Parathyroid adenoma (tissue), 2 donors: ENCODE data around the gene CAPZB.

ENCODE experiments used
- H2AFZ ChIP-seq: fragments of 300-600 bp; sonication (generic); one replicate; pipeline ENCODE4 v1.7.0; 2017; ENCODE audit warnings: antibody characterized with exemption, mild to moderate bottlenecking
- H3K27ac ChIP-seq: fragments of 300-600 bp; sonication (generic); one replicate; pipeline ENCODE4 v1.7.0; 2017
- H3K27me3 ChIP-seq: fragments of 300-600 bp; sonication (generic); one replicate; pipeline ENCODE4 v1.7.0; 2017; ENCODE audit warnings: low read length; ENCODE audit not compliant: control insufficient read depth, insufficient read depth
- H3K36me3 ChIP-seq: fragments of 300-600 bp; sonication (generic); one replicate; pipeline ENCODE4 v1.7.0; 2017; ENCODE audit warnings: low read length; ENCODE audit not compliant: control insufficient read depth, insufficient read depth
- H3K4me1 ChIP-seq: fragments of 300-600 bp; sonication (generic); one replicate; pipeline ENCODE4 v1.7.0; 2017; ENCODE audit warnings: control low read depth
- H3K4me2 ChIP-seq: fragments of 300-600 bp; sonication (generic); one replicate; pipeline ENCODE4 v1.7.0; 2017; ENCODE audit warnings: low read length
- H3K4me3 ChIP-seq: fragments of 300-600 bp; sonication (generic); one replicate; pipeline ENCODE4 v1.7.0; 2017; ENCODE audit warnings: low read depth, low read length
- H3K79me2 ChIP-seq: fragments of 300-600 bp; sonication (generic); one replicate; pipeline ENCODE4 v1.7.0; 2017; ENCODE audit warnings: control low read depth
- H3K9ac ChIP-seq: fragments of 300-600 bp; sonication (generic); one replicate; pipeline ENCODE4 v1.7.0; 2017; ENCODE audit warnings: mild to moderate bottlenecking
- H3K9me3 ChIP-seq: fragments of 300-600 bp; sonication (generic); one replicate; pipeline ENCODE4 v1.7.0; 2017; ENCODE audit warnings: low read length; ENCODE audit not compliant: control insufficient read depth
- TF ChIP-seq, protein P1 (sequence below): fragments of 300-600 bp; sonication (generic); IDR thresholded peaks from one replicate; pipeline ENCODE4 v1.7.0; 2017; ENCODE audit warnings: antibody characterized with exemption, mild to moderate bottlenecking
- donor health status: primary hyperparathyroidism.

Gene CAPZB

DNA sequence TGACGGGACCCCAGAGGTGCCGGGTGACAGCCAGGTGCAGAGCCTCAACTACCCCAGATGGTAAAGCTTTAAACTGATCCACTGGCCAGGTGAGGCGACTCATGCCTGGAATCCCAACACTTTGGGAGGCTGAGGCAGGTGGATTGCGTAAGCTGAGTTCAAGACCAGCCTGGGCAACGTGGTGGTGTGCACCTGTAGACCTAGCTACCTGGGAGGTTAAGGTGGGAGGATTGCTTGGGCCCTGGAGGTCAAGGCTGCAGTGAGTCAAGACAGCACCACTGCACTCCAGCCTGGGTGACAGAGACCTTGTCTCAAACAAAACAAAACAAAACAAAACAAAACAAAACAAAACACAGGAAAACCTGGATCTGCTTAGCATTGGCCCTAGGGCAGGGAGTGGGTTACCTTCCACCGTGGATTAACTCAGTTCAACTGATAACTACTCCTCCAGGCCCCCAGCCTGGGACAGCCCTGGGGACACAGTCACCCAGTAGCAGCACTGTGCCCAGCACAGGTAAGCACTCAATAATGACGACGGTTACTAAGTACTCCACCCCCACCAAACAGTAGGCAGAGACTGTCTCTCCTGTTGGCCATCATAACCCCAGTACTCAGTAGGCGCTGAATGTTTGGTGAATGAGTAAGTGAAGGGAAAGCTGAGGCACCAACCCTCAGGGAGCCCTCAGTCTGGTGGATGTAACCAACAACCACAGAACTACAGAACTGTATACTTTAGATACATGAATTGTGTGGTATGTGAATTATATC, 151.6 kb downstream of the CAPZB start:
- Histone ChIP-seq H3K27ac (no peak overlapping the region), H3K9me3 (no peaks in the 10 kb centered on the region), H3K9ac (no peak overlapping the region), H3K36me3 (no peaks in the 10 kb centered on the region), H3K4me2 (no peak overlapping the region), H3K27me3 (no peaks in the 10 kb centered on the region), H3K4me3 (no peak overlapping the region), H3K4me1 (no peaks in the 10 kb centered on the region), H2AFZ (no peak overlapping the region), H3K79me2 (no peaks in the 10 kb centered on the region)
- TF ChIP-seq, protein P1, sequence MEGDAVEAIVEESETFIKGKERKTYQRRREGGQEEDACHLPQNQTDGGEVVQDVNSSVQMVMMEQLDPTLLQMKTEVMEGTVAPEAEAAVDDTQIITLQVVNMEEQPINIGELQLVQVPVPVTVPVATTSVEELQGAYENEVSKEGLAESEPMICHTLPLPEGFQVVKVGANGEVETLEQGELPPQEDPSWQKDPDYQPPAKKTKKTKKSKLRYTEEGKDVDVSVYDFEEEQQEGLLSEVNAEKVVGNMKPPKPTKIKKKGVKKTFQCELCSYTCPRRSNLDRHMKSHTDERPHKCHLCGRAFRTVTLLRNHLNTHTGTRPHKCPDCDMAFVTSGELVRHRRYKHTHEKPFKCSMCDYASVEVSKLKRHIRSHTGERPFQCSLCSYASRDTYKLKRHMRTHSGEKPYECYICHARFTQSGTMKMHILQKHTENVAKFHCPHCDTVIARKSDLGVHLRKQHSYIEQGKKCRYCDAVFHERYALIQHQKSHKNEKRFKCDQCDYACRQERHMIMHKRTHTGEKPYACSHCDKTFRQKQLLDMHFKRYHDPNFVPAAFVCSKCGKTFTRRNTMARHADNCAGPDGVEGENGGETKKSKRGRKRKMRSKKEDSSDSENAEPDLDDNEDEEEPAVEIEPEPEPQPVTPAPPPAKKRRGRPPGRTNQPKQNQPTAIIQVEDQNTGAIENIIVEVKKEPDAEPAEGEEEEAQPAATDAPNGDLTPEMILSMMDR = no peak

DNA sequence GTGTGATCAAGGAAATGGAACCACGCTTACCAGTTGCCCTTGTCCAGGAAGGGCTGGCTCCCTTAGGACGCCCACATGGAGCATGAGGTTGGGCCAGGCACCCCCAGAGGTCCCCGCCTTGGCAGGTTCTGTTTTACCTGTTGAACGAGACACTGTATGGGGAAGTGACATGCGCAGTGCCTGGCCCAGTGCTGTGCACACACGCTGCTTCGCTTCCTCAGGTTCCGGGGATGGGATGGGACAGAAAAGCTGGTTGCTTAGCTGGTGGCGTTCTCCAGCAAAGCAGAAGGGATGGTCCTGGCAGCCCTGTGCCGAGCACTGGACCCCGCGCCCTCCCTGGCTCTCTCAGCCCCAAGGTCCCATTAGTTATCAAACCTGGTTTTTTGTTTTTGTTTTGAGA, 152.5 kb downstream of the CAPZB start:
- no peak overlapping the region for H2AFZ ChIP-seq
- H3K4me2 ChIP-seq = no peak overlapping the region
- no peaks in the 10 kb centered on the region for H3K79me2 ChIP-seq
- H3K9me3 ChIP-seq = no peaks in the 10 kb centered on the region
- no peak overlapping the region for H3K9ac ChIP-seq
- H3K4me3 ChIP-seq = no peak overlapping the region
- H3K4me1 ChIP-seq = no peaks in the 10 kb centered on the region
- no peaks in the 10 kb centered on the region for H3K27me3 ChIP-seq
- no peaks in the 10 kb centered on the region for H3K36me3 ChIP-seq
- no peak overlapping the region for H3K27ac ChIP-seq
- TF ChIP-seq, protein P1 = no peak

DNA sequence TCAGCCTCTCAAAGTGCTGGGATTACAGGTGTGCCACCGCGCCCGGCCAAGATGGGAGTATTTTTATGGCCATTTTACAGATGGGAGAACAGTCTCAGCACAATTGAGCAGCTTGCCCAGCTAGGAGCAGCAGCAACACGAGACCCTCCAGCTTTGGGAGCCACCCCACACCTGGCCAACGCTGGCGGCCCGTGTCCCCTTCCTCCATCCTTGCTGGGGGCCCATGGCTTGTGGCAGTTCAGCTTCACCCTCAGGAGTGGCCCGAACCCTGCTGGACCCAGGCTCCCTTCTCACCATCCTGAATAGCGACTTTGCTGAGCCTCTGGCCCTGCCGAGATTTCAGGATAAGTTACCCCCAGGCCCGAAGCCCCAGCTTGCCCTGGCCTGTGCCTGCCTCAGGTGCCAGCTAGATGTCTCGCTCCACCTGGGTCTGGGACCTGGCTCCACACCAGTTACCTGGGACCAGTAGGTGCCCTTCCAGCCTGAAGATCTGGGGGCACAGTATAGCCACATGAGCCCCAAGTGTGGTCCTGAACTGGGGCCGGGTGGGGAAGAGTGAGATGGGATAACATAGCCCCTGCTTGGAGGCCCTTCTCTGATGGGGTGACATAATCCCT, 154.0 kb downstream of the CAPZB start:
- no peak overlapping the region for H2AFZ ChIP-seq
- H3K27ac ChIP-seq = no peak overlapping the region
- TF ChIP-seq, protein P1 = no peak
- H3K4me3 ChIP-seq = no peak overlapping the region
- H3K4me1 ChIP-seq = no peaks in the 10 kb centered on the region
- H3K9me3 ChIP-seq = no peaks in the 10 kb centered on the region
- no peaks in the 10 kb centered on the region for H3K27me3 ChIP-seq
- no peak overlapping the region for H3K9ac ChIP-seq
- H3K4me2 ChIP-seq = no peak overlapping the region
- H3K36me3 ChIP-seq = no peaks in the 10 kb centered on the region
- H3K79me2 ChIP-seq = no peaks in the 10 kb centered on the region

DNA sequence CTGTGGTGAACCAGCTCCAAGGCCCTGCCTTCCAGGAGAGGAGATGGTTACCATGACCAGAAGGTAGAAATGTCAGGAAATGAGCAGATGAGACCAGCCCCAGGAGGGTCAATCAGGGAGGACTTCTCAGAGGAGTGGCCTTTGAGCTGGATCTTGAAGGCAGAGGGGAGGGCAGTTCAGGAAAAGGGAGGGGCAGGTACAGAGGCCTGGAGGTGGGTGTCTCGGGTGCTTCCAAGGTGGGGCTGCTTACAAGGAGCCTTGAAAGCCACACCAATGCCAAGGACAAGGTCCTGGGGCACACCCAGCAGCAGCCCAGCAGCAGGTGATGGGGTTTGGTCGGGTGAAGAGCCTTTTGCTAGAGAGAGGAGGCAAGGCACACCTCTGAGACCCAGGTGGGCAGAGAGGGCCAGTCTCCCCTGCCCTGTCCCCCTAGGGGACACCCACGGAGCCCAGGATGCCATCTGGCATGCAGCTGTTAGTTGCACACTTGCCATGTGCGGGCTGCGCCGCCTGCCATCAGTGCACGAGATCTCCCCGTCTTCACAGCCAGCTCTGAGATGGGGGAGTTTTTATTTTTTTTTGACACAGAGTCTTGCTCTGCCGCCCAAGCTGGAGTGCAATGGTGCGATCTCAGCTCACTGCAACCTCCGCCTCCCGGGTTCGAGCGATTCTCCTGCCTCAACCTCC, 154.7 kb downstream of the CAPZB start:
- Histone ChIP-seq H3K9ac (no peak overlapping the region), H2AFZ (no peak overlapping the region), H3K4me1 (no peaks in the 10 kb centered on the region), H3K4me3 (no peak overlapping the region), H3K79me2 (no peaks in the 10 kb centered on the region), H3K4me2 (no peak overlapping the region), H3K27me3 (no peaks in the 10 kb centered on the region), H3K27ac (no peak overlapping the region), H3K36me3 (no peaks in the 10 kb centered on the region), H3K9me3 (no peaks in the 10 kb centered on the region)
- TF ChIP-seq, protein P1 = no peak
